HepG2 (cell line): Measurements from ENCODE around the gene TBCD. TPM values are rescaled to one million over a fixed set of nuclear protein-coding genes. Genes with fewer than 3 reads are reported as not detected.

ENCODE experiments used
- ATAC-seq: fragments of 200-7000 bp; cut with Tn5 transposase; 3 replicates; pipeline ENCODE4 v1.9.1; 2020; ENCODE audit warnings: mild to moderate bottlenecking, moderate library complexity
- BruUV-seq: library from RNA; stranded (reverse); fragments of 400-500 nt; replicated peaks from 2 replicates; lab custom pipeline; 2021; lab: Mats Ljungman, UMichigan
- CTCF ChIA-PET: fragments of 300-600 bp; formaldehyde crosslinking; extraction: SDS; loops from one replicate; lab custom pipeline; 2021; ENCODE audit warnings: low total read pairs, inconsistent platforms, low intra/inter-chr PET ratio; lab: Yijun Ruan, JAX
- POLR2A ChIA-PET: fragments of 350-600 bp; sonication (Branson Sonifier 250); formaldehyde crosslinking; loops from one replicate; lab custom pipeline; 2020; ENCODE audit warnings: antibody characterized with exemption, inconsistent platforms; lab: Yijun Ruan, JAX
- DNase-seq: peaks from one replicate; pipeline ENCODE4 v3.0.0-alpha.2; 2015; ENCODE audit warnings: low spot score
- FAIRE-seq: peaks from 3 replicates; lab custom pipeline; 2011; peaks lifted over from hg19 to GRCh38; lab: Jason Lieb, UNC
- H2AFZ ChIP-seq: one replicate; pipeline ENCODE4 v1.6.1; 2011; ENCODE audit warnings: low read length, inconsistent platforms
- H3K27ac ChIP-seq: fragments of 300-600 bp; 3 replicates; pipeline ENCODE4 v1.8.0; 2011; ENCODE audit warnings: mixed run types, mild to moderate bottlenecking, mixed read lengths, low read length, inconsistent platforms; ENCODE audit not compliant: insufficient read depth; ENCODE audit errors: extremely low read length
- H3K27me3 ChIP-seq, 2 experiments: fragments of 200-600 bp in 1 of 2; 2 replicates in 1 of 2; 3 replicates in 1 of 2; pipeline versions ENCODE4 v1.6.0 to v1.8.0; 2011; ENCODE audit warnings: low read length in 2 of 2, mild to moderate bottlenecking in 2 of 2, moderate library complexity in 2 of 2, inconsistent platforms in 1 of 2; ENCODE audit not compliant: insufficient read depth in 2 of 2, control insufficient read depth in 1 of 2
- H3K36me3 ChIP-seq, 2 experiments: fragments of 200-600 bp in 1 of 2; replicated peaks in 1 of 2; 2 replicates in 1 of 2; 3 replicates in 1 of 2; pipeline versions ENCODE4 v1.5.1 to v1.8.0; 2011; ENCODE audit warnings: low read length in 2 of 2, inconsistent platforms in 1 of 2; ENCODE audit not compliant: insufficient read depth in 2 of 2, control insufficient read depth in 1 of 2
- H3K4me1 ChIP-seq: 2 replicates; pipeline ENCODE4 v1.5.1; 2012; ENCODE audit warnings: low read length, inconsistent platforms; ENCODE audit not compliant: insufficient read depth
- H3K4me2 ChIP-seq: 2 replicates; pipeline ENCODE4 v1.6.0; 2011; ENCODE audit warnings: low read depth, low read length, inconsistent platforms
- H3K4me3 ChIP-seq, 3 experiments: fragments of 200-600 bp in 1 of 3; sonication (generic), shearing (Covaris generic) in 1 of 3; replicated peaks in 1 of 3; 2 replicates each; pipeline ENCODE4 v1.5.1; 2011 to 2016; ENCODE audit warnings: low read length in 3 of 3, inconsistent platforms in 2 of 3, low read depth in 2 of 3, mild to moderate bottlenecking in 2 of 3, control low read depth in 1 of 3, mixed read lengths in 1 of 3; ENCODE audit not compliant: insufficient read depth in 1 of 3
- H3K79me2 ChIP-seq: one replicate; pipeline ENCODE4 v1.6.1; 2011; ENCODE audit warnings: low read length, inconsistent platforms; ENCODE audit not compliant: insufficient read depth
- H3K9ac ChIP-seq: 2 replicates; pipeline ENCODE4 v1.6.0; 2011; ENCODE audit warnings: mild to moderate bottlenecking, low read depth, low read length, inconsistent platforms; ENCODE audit not compliant: insufficient read depth
- H3K9me3 ChIP-seq: 2 replicates; pipeline ENCODE4 v1.5.1; 2012; ENCODE audit warnings: mild to moderate bottlenecking, low read length
- H4K20me1 ChIP-seq: 2 replicates; pipeline ENCODE4 v1.6.0; 2011; ENCODE audit warnings: inconsistent platforms, mild to moderate bottlenecking, low read length, moderate library complexity; ENCODE audit not compliant: insufficient read depth
- ARID5B ChIP-seq: IDR thresholded peaks from 2 replicates; pipeline ENCODE4 v1.4.0; 2020; ENCODE audit warnings: mild to moderate bottlenecking, missing genetic modification reagents
- FOXP4 ChIP-seq: sonication (generic); formaldehyde crosslinking; IDR thresholded peaks from 2 replicates; pipeline ENCODE4 v1.4.0; 2020; ENCODE audit warnings: missing genetic modification reagents
- IKZF1 ChIP-seq: fragments of 450-650 bp; IDR thresholded peaks from 2 replicates; pipeline ENCODE4 v1.7.1; 2016
- MNT ChIP-seq: fragments of 450-650 bp; IDR thresholded peaks from 2 replicates; pipeline ENCODE4 v1.6.1; 2016
- PCBP2 ChIP-seq: fragments of 200-400 bp; formaldehyde crosslinking; optimal IDR thresholded peaks from 2 replicates; pipeline ENCODE3; 2018; ENCODE audit warnings: low read length, low read depth; ENCODE audit not compliant: poor library complexity, severe bottlenecking
- RFXAP ChIP-seq: sonication (generic); formaldehyde crosslinking; IDR thresholded peaks from 2 replicates; pipeline ENCODE4 v1.4.0; 2020; ENCODE audit warnings: missing genetic modification reagents, borderline replicate concordance
- RXRB ChIP-seq: IDR thresholded peaks from 2 replicates; pipeline ENCODE4 v1.6.1; 2016; ENCODE audit warnings: borderline replicate concordance, missing genetic modification reagents, missing compliant biosample characterization
- SRSF4 ChIP-seq: fragments of 200-400 bp; formaldehyde crosslinking; IDR thresholded peaks from one replicate; pipeline ENCODE4 v1.6.1; 2018; ENCODE audit warnings: mild to moderate bottlenecking, low read depth, low read length, moderate library complexity; ENCODE audit not compliant: poor library complexity, severe bottlenecking
- ZGPAT ChIP-seq: IDR thresholded peaks from 2 replicates; pipeline ENCODE4 v1.6.1; 2016; ENCODE audit warnings: mild to moderate bottlenecking
- ZNF446 ChIP-seq: sonication (generic); formaldehyde crosslinking; IDR thresholded peaks from 2 replicates; pipeline ENCODE4 v1.5.0; 2020; ENCODE audit warnings: mild to moderate bottlenecking, missing genetic modification reagents
- ZNF616 ChIP-seq: sonication (generic); formaldehyde crosslinking; IDR thresholded peaks from 2 replicates; pipeline ENCODE4 v1.5.0; 2020; ENCODE audit warnings: low read depth, mild to moderate bottlenecking, missing genetic modification reagents
- ZSCAN21 ChIP-seq: sonication (generic); formaldehyde crosslinking; IDR thresholded peaks from 2 replicates; pipeline ENCODE4 v1.8.0; 2022; ENCODE audit warnings: mild to moderate bottlenecking, missing genetic modification reagents, moderate library complexity, borderline replicate concordance
- WGBS: methylation state at CpG from one replicate; pipeline ENCODE4 v1.1.6; 2017; ENCODE audit warnings: low lambda C conversion rate; 5-methylcytosine and 5-hydroxymethylcytosine counted together
- in situ Hi-C: cut with HindIII; loops from 2 replicates; pipeline ENCODE4 v1.10.0; 2017; ENCODE audit warnings: low pct_unique_long_range_greater_than_20kb; ENCODE audit not compliant: extremely low pct_ligation_motif_present
- intact Hi-C: fragments of 100-400 bp; cut with micrococcal nuclease; formaldehyde crosslinking; loops from one replicate; pipeline ENCODE4 v1.10.0; 2022; ENCODE audit not compliant: unreplicated experiment
- polyA plus RNA-seq, 8 experiments: library from polyadenylated mRNA; depleted of rRNA in 3 of 8; stranded (reverse) in 7 of 8; unstranded in 1 of 8; fragments of >200 nt; fragmentation: Illumina TruSeq in 4 of 8; extraction: Trizol in 4 of 8; gene quantifications; 2 replicates each; pipeline versions ENCODE4 v1.2.1 to v1.2.3, GENCODE V29; 2011 to 2016; ENCODE audit warnings: low read depth in 4 of 8, missing spikeins in 1 of 8, mixed read lengths in 1 of 8; ENCODE audit not compliant: insufficient read depth in 1 of 8
- total RNA-seq, 5 experiments: library from RNA; depleted of rRNA; stranded (reverse); fragments of >200 nt; fragmentation: Illumina TruSeq; extraction: Trizol; gene quantifications; 2 replicates each; pipeline ENCODE4 v1.2.3, GENCODE V29; 2016; ENCODE audit warnings: low read depth in 1 of 5

Gene TBCD
- total and polyA plus RNA-seq, 2 of the 13 experiments (the other 11 are each of a cell fraction or from before 2014, with no cell fraction given) = 33.9 to 54.8 TPM

GRCh38 chr17:82817947-82818346, 66.1 kb downstream of the TBCD start:
- FAIRE-seq = no peak
- TF ChIP-seq ZSCAN21 (CRISPR knock-in tag) (no peak), ARID5B (no peak), PCBP2 (no peak), IKZF1 (no peak), ZNF446 (CRISPR knock-in tag) (no peak), FOXP4 (CRISPR knock-in tag) (no peak), ZGPAT (CRISPR knock-in tag) (no peak), ZNF616 (CRISPR knock-in tag) (no peak), MNT (no peak), RFXAP (CRISPR knock-in tag) (no peak), RXRB (no peak), SRSF4 (no peak)

More at GRCh38 chr17:82817947-82818346, 66.1 kb downstream of the TBCD start:
- H3K79me2 ChIP-seq = no peaks in the 10 kb centered on the region
- ChIA-PET CTCF (no interaction called here), POLR2A (no interaction called here)
- no TSS peak for BruUV-seq
- no peak overlapping the region for H3K27ac ChIP-seq
- H3K4me2 ChIP-seq = no peak overlapping the region
- no peaks in the 10 kb centered on the region for H4K20me1 ChIP-seq
- no peak overlapping the region for H3K4me3 ChIP-seq
- H3K9ac ChIP-seq = no peak overlapping the region
- H3K4me1 ChIP-seq = peaks cover 16% of the 10 kb centered on the region
- 96% methylated on average over 5 of the region's 5 CpGs for WGBS
- no peaks in the 10 kb centered on the region for H3K9me3 ChIP-seq
- ATAC-seq (no peak), DNase-seq (no peak)
- no peaks in the 10 kb centered on the region for H3K27me3 ChIP-seq
- H3K36me3 ChIP-seq = peaks cover 8 to 31% of the 10 kb centered on the region in 2 experiments
- intact Hi-C loops = no loop called here
- in situ Hi-C loops = no loop called here
- H2AFZ ChIP-seq = no peak overlapping the region
